KMS-11 (cell line): Measurements from ENCODE around the gene SLC12A7.

Source experiments
- H2AFZ ChIP-seq: fragments of 200-600 bp; sonication (generic); 2 replicates; pipeline ENCODE4 v1.6.1; 2016; ENCODE audit warnings: antibody characterized with exemption, mixed run types, low read depth
- H3K27ac ChIP-seq: fragments of 200-600 bp; sonication (generic); 2 replicates; pipeline ENCODE4 v1.6.1; 2016; ENCODE audit warnings: mild to moderate bottlenecking, mixed run types
- H3K27me3 ChIP-seq: fragments of 200-600 bp; sonication (generic); 2 replicates; pipeline ENCODE4 v1.6.1; 2017; ENCODE audit warnings: mild to moderate bottlenecking, low read depth, mixed run types, moderate library complexity; ENCODE audit not compliant: insufficient read depth
- H3K36me3 ChIP-seq: fragments of 200-600 bp; sonication (generic); 2 replicates; pipeline ENCODE4 v1.6.1; 2017; ENCODE audit warnings: mild to moderate bottlenecking, mixed run types; ENCODE audit not compliant: insufficient read depth
- H3K4me1 ChIP-seq: fragments of 200-600 bp; sonication (generic); 2 replicates; pipeline ENCODE4 v1.6.1; 2016; ENCODE audit warnings: mild to moderate bottlenecking, low read depth, mixed run types; ENCODE audit not compliant: poor library complexity, severe bottlenecking
- H3K4me2 ChIP-seq: fragments of 200-600 bp; sonication (generic); 2 replicates; pipeline ENCODE4 v1.7.0; 2016; ENCODE audit warnings: mild to moderate bottlenecking, mixed run types
- H3K4me3 ChIP-seq: fragments of 200-600 bp; sonication (generic); IDR thresholded peaks from 2 replicates; pipeline ENCODE4 v1.6.1; 2017; ENCODE audit warnings: low read depth, low read length, mixed read lengths; ENCODE audit not compliant: insufficient read depth
- H3K79me2 ChIP-seq: fragments of 200-600 bp; sonication (generic); 2 replicates; pipeline ENCODE4 v1.6.1; 2016; ENCODE audit warnings: low read depth, mixed run types; ENCODE audit not compliant: insufficient read depth
- H3K9ac ChIP-seq: fragments of 200-600 bp; sonication (generic); 2 replicates; pipeline ENCODE4 v1.6.1; 2016; ENCODE audit warnings: mild to moderate bottlenecking, mixed run types
- H4K20me1 ChIP-seq: fragments of 200-600 bp; sonication (generic); 2 replicates; pipeline ENCODE4 v1.6.1; 2016; ENCODE audit warnings: mild to moderate bottlenecking, mixed run types; ENCODE audit not compliant: insufficient read depth
- TF ChIP-seq, protein P1 (sequence below): fragments of 200-600 bp; sonication (generic); conservative IDR thresholded peaks from 2 replicates; pipeline ENCODE4 v1.6.1; 2017; ENCODE audit warnings: low read depth, mild to moderate bottlenecking, antibody characterized with exemption, low read length, moderate library complexity, mixed read lengths

Gene SLC12A7

DNA sequence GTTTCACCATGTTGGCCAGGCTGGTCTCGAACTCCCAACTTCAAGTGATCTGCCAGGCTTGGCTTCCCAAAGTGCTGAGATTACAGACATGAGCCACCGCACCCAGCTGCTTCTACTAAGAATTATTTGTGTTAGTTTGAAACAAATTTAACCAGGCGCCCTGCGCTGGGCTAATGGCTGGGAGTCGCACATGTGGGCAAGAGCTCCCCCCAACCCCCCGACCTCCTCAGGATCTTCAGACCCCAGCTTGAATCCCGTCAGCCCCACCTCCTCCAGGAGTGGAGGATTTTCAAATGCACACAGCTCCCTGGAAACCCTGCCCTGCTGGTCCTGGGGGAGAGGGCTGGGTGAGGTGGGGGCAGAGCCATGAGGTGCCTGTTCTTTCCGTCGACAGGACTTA, 21.2 kb upstream of the SLC12A7 start:
- no peak overlapping the region for H3K27ac ChIP-seq
- no peaks in the 10 kb centered on the region for H3K36me3 ChIP-seq
- no peak overlapping the region for H3K4me2 ChIP-seq
- no peak overlapping the region for H3K4me3 ChIP-seq
- peaks cover 30% of the 10 kb centered on the region for H3K4me1 ChIP-seq
- H2AFZ ChIP-seq: no peak overlapping the region
- H3K9ac ChIP-seq: no peak overlapping the region
- no peaks in the 10 kb centered on the region for H4K20me1 ChIP-seq
- no peaks in the 10 kb centered on the region for H3K27me3 ChIP-seq
- no peaks in the 10 kb centered on the region for H3K79me2 ChIP-seq
- TF ChIP-seq, protein P1, sequence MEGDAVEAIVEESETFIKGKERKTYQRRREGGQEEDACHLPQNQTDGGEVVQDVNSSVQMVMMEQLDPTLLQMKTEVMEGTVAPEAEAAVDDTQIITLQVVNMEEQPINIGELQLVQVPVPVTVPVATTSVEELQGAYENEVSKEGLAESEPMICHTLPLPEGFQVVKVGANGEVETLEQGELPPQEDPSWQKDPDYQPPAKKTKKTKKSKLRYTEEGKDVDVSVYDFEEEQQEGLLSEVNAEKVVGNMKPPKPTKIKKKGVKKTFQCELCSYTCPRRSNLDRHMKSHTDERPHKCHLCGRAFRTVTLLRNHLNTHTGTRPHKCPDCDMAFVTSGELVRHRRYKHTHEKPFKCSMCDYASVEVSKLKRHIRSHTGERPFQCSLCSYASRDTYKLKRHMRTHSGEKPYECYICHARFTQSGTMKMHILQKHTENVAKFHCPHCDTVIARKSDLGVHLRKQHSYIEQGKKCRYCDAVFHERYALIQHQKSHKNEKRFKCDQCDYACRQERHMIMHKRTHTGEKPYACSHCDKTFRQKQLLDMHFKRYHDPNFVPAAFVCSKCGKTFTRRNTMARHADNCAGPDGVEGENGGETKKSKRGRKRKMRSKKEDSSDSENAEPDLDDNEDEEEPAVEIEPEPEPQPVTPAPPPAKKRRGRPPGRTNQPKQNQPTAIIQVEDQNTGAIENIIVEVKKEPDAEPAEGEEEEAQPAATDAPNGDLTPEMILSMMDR: no peak

DNA sequence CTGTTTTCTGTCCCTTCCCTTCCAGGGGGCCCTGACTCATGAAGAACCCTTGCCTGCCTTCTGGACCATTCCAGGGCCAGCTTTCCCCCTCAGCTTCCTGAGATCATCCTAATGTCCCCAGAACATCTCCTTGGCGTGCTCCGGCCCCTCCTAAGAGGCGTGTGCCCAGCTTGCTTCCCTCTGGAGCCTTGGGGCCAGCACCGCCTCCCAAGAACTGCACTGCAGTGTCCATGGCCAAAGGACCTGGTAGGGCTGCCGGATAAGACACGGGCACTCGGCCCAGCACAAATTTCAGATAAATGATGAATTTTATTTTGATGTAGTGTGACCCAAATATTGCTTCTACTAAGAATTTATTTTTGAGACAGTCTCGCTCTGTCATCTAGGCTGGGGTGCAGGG, 20.7 kb upstream of the SLC12A7 start:
- no peaks in the 10 kb centered on the region for H3K79me2 ChIP-seq
- no peak overlapping the region for H3K27ac ChIP-seq
- H3K27me3 ChIP-seq: no peaks in the 10 kb centered on the region
- H3K36me3 ChIP-seq: no peaks in the 10 kb centered on the region
- H3K9ac ChIP-seq: no peak overlapping the region
- H4K20me1 ChIP-seq: no peaks in the 10 kb centered on the region
- TF ChIP-seq, protein P1: no peak
- H3K4me1 ChIP-seq: peaks cover 30% of the 10 kb centered on the region
- H2AFZ ChIP-seq: no peak overlapping the region
- no peak overlapping the region for H3K4me2 ChIP-seq
- no peak overlapping the region for H3K4me3 ChIP-seq

DNA sequence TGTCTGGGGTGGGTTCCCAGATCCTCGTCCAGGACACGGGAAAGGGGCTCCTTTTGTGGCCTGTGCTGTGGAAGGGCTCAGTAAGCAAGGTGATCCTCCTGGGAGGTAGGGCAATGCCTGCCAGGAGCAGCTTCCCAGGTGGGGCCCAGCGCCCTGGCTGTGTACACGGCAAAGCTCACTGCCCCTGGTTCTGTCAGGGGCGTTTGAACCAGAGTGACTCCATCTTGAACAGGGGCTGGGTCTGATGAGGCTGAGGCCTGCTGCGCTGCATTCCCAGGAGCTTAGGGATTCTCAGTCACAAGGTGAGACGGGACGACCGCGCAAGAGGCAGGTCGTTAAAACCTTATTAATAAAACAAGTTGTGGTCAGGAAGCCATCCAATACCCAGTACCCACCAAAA, 19.9 kb upstream of the SLC12A7 start:
- no peak overlapping the region for H3K9ac ChIP-seq
- H4K20me1 ChIP-seq: no peaks in the 10 kb centered on the region
- no peak overlapping the region for H2AFZ ChIP-seq
- H3K4me1 ChIP-seq: peaks cover 30% of the 10 kb centered on the region
- no peaks in the 10 kb centered on the region for H3K36me3 ChIP-seq
- TF ChIP-seq, protein P1: no peak
- no peaks in the 10 kb centered on the region for H3K79me2 ChIP-seq
- no peak overlapping the region for H3K4me3 ChIP-seq
- no peaks in the 10 kb centered on the region for H3K27me3 ChIP-seq
- H3K27ac ChIP-seq: no peak overlapping the region
- no peak overlapping the region for H3K4me2 ChIP-seq

DNA sequence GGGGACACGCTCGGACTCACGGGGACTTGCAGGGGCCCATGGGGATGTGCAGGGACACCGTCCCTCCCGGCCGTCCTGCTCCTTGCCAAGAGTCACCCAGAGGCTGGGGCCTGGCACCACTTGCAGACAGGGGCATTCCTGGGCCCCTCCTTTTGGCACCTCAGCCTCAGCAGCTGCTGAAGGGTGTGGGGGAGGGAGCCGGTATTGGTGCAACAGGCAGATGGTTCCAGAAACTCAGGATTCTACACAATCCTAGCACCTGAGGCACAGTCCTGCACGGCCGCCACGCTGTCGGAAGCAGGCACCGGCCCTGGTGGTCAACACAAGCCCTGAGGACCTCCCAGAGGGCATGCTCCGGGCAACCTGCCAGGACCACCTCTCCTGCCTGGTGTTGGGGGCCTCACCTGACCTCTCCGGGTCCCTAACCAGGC, 19.3 kb upstream of the SLC12A7 start:
- H3K27ac ChIP-seq: no peak overlapping the region
- no peaks in the 10 kb centered on the region for H4K20me1 ChIP-seq
- no peak overlapping the region for H3K4me3 ChIP-seq
- H2AFZ ChIP-seq: no peak overlapping the region
- H3K79me2 ChIP-seq: no peaks in the 10 kb centered on the region
- H3K9ac ChIP-seq: no peak overlapping the region
- H3K36me3 ChIP-seq: no peaks in the 10 kb centered on the region
- no peaks in the 10 kb centered on the region for H3K27me3 ChIP-seq
- TF ChIP-seq, protein P1: no peak
- no peak overlapping the region for H3K4me2 ChIP-seq
- H3K4me1 ChIP-seq: peaks cover 26% of the 10 kb centered on the region
